Dermis lymphatic vessel endothelial cell (primary cell): ENCODE data around the gene GPR18. TPM values are rescaled to one million over a fixed set of nuclear protein-coding genes. Genes with fewer than 3 reads are reported as not detected.

Experiments used
- total RNA-seq: library from RNA; depleted of rRNA; stranded (reverse); fragments of >200 nt; gene quantifications from 2 replicates; pipeline ENCODE4 v1.2.1, GENCODE V29; 2014

The GPR18 gene, protein sequence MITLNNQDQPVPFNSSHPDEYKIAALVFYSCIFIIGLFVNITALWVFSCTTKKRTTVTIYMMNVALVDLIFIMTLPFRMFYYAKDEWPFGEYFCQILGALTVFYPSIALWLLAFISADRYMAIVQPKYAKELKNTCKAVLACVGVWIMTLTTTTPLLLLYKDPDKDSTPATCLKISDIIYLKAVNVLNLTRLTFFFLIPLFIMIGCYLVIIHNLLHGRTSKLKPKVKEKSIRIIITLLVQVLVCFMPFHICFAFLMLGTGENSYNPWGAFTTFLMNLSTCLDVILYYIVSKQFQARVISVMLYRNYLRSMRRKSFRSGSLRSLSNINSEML
- total RNA-seq, result not detected in 2 replicates

DNA sequence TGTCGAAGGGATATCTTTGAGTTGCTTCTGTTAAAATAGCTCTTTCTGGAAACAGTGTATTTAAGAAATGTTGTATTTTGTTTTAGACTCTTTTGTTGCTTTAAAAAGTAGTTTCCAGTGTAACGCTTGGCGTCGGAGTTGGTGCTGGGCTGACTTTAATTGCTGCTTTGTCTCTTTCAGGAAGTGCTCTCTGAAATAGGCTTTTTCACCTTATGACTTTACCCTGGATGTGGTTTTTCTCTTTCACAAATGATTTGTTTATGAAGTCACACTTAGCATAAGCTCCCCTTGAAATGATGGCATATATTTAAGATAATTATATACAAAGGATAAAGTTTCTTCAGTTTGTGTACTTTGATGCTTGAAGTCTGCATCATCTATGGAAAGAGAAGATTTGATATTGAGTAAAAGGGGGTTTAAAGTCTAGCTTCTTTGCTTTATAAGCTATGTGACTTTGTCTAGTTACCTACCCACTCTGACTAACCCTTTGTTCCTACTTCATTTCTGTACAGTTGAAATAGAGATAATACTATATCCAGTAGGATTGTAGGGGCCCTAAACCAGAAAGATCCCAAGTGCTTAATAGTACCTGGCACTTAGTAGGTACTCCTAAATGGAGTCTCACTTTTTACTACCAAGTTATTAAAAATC, at the start of gene GPR18:
TSS of gene GPR18 (minus strand) at position 170 of the 651 bp plus-strand sequence. CDS start 2,507 bp downstream, outside the sequence.

DNA sequence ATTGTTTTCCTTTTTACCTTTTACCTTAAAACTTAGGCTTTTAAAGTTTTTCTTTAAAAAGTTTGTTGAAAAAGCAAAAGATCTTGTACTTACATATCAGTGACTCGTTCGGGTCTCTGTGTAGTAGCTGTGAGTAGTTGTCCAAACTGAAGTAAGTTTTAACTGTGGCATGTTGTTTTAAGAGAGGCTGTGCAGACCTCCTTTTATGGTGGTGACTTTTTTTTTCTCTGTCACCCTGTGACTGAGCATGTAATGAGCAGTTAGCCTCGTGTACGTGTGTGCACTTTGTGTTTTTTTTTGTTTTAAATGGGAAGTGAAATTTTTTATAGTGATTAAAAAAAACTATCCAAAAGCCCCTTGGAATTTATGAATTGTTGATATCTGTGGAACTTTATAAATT, 49.1 kb upstream of the GPR18 start, which contains the start of gene GPR183:
TSS of gene GPR183 (minus strand) at position 153 of the 400 bp plus-strand sequence. CDS start 11,254 bp downstream, outside the sequence.

Other genes with a start within 250 kb of the GPR18 start
- 36.8 and 39.4 TPM in 2 replicates for gene UBAC2, start 57.5 kb downstream of the GPR18 start, total RNA-seq
- gene GPR183, start 49.0 kb upstream of the GPR18 start, total RNA-seq, result 3.6 and 6.7 TPM in 2 replicates
- 124 and 133 TPM in 2 replicates for gene TM9SF2, start 243.1 kb upstream of the GPR18 start, total RNA-seq